GM23248 (cell line): ENCODE results near the gene INSIG2. TPM values are rescaled to one million over a fixed set of nuclear protein-coding genes. Genes with fewer than 3 reads are reported as not detected.

Source experiments
- DNase-seq: peaks from one replicate; pipeline ENCODE4 v3.0.0-alpha.2; 2015
- H2AFZ ChIP-seq: fragments of 200-600 bp; sonication (generic); 2 replicates; pipeline ENCODE4 v1.6.1; 2016; ENCODE audit warnings: antibody characterized with exemption
- H3F3A ChIP-seq: fragments of 200-600 bp; sonication (generic); 2 replicates; pipeline ENCODE4 v1.6.1; 2016; ENCODE audit warnings: mild to moderate bottlenecking, antibody characterized with exemption, mixed run types; ENCODE audit not compliant: insufficient read depth
- H3K27ac ChIP-seq: fragments of 200-600 bp; sonication (generic); 2 replicates; pipeline ENCODE4 v1.5.1; 2016; ENCODE audit warnings: mild to moderate bottlenecking
- H3K27me3 ChIP-seq: fragments of 200-600 bp; sonication (generic); replicated peaks from 2 replicates; pipeline ENCODE4 v1.6.1; 2016; ENCODE audit warnings: mild to moderate bottlenecking; ENCODE audit not compliant: insufficient read depth
- H3K36me3 ChIP-seq: fragments of 200-600 bp; sonication (generic); 2 replicates; pipeline ENCODE4 v1.6.1; 2016; ENCODE audit warnings: low read depth, mild to moderate bottlenecking
- H3K4me1 ChIP-seq: fragments of 200-600 bp; sonication (generic); 2 replicates; pipeline ENCODE4 v1.6.1; 2016; ENCODE audit warnings: mild to moderate bottlenecking; ENCODE audit not compliant: insufficient read depth
- H3K4me2 ChIP-seq: fragments of 200-600 bp; sonication (generic); one replicate; pipeline ENCODE4 v1.6.1; 2016; ENCODE audit warnings: mild to moderate bottlenecking; ENCODE audit not compliant: unreplicated experiment
- H3K4me3 ChIP-seq: fragments of 200-600 bp; sonication (generic); 2 replicates; pipeline ENCODE4 v1.5.1; 2016; ENCODE audit warnings: mild to moderate bottlenecking
- H3K79me2 ChIP-seq: fragments of 200-600 bp; sonication (generic); 2 replicates; pipeline ENCODE4 v1.6.1; 2016; ENCODE audit warnings: mild to moderate bottlenecking; ENCODE audit not compliant: insufficient read depth
- H3K9ac ChIP-seq: fragments of 200-600 bp; sonication (generic); 2 replicates; pipeline ENCODE4 v1.6.1; 2016; ENCODE audit warnings: mild to moderate bottlenecking
- H3K9me2 ChIP-seq: fragments of 200-600 bp; sonication (generic); 2 replicates; pipeline ENCODE4 v1.6.1; 2016; ENCODE audit warnings: mixed run types, mild to moderate bottlenecking, moderate library complexity; ENCODE audit not compliant: insufficient read depth
- H3K9me3 ChIP-seq: fragments of 200-600 bp; sonication (generic); one replicate; pipeline ENCODE4 v1.6.1; 2017; ENCODE audit warnings: low read depth
- H4K20me1 ChIP-seq: fragments of 200-600 bp; sonication (generic); 2 replicates; pipeline ENCODE4 v1.6.0; 2016; ENCODE audit not compliant: insufficient read depth
- EZH2 ChIP-seq: fragments of 200-600 bp; sonication (generic); IDR thresholded peaks from 2 replicates; pipeline ENCODE4 v1.6.1; 2018; ENCODE audit warnings: antibody characterized with exemption, mild to moderate bottlenecking; ENCODE audit not compliant: insufficient read depth, poor library complexity, severe bottlenecking
- EZH2phosphoT487 ChIP-seq: fragments of 200-600 bp; sonication (generic); IDR thresholded peaks from 2 replicates; pipeline ENCODE4 v1.6.1; 2018; ENCODE audit warnings: antibody characterized with exemption, moderate library complexity, mild to moderate bottlenecking, low read depth; ENCODE audit not compliant: insufficient read depth
- WGBS, 2 experiments: methylation state at CpG; one replicate each; pipeline ENCODE4 v1.1.6; 2015 to 2017; ENCODE audit warnings: low lambda C conversion rate in 2 of 2, low coverage in 1 of 2; ENCODE audit errors: missing lambda C conversion rate in 2 of 2; 5-methylcytosine and 5-hydroxymethylcytosine counted together
- in situ Hi-C: fragments of 300-500 bp; cut with MboI; formaldehyde crosslinking; loops from 2 replicates; pipeline ENCODE4 v1.15.0; 2020
- polyA plus RNA-seq: library from polyadenylated mRNA; unstranded; fragments of >200 nt; fragmentation: Nextera tagmentation; extraction: Ambion mirVana; gene quantifications from 2 replicates; pipeline ENCODE4 v1.2.1, GENCODE V29; 2016
- total RNA-seq: library from RNA; depleted of rRNA; stranded (reverse); fragments of >200 nt; shearing (Covaris generic); gene quantifications from 2 replicates; pipeline ENCODE4 v1.2.3, GENCODE V29; 2014

Gene INSIG2
- total and polyA plus RNA-seq, 2 experiments from 2014 or later, result 13.0 to 36.1 TPM

DNA sequence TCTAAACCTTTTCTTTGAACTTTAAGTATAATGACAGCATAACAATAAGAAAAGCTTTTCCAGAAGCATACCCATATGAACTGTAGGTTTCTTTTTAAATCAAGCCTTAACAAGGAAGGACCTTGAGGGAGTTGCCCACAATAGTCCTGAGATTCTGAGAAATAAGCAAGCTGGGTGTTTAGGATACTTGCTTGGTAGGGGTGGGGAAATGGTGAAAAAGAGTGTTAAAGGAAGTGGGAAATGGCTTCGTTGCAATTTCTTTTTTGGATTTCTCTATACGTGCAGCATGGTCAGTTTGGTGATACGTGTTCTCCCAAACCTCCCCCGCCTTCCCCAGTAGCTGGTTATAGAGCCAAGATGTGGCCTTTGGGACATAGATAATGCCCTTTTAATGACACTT lies 17.2 kb downstream of the INSIG2 start:
- Histone ChIP-seq H3K79me2 (peaks cover 4% of the 10 kb centered on the region), H3K36me3 (peaks cover 33% of the 10 kb centered on the region)

DNA sequence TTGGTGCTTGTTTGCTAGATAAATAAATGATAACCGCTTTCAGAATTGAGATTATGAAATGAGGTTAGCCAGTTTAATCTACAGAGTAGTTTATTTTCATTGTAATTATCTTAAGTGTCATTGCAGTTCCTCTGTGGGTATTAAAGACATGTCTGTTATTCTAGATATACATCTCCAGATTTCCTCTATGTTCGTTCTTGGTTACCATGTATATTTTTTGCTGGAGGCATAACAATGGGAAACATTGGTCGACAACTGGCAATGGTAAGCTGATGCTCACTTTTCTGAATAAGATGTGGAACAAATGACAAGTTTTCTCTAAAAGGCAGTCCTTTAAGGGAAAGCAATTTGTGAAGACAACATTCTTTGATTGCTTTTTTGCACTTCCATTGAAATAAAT lies 18.7 kb downstream of the INSIG2 start:
- in situ Hi-C loops, result no loop called here
- peaks cover 26% of the 10 kb centered on the region for H3K36me3 ChIP-seq
- no peak overlapping the region for H2AFZ ChIP-seq
- no peak for DNase-seq
- TF ChIP-seq EZH2 (no peak), EZH2phosphoT487 (no peak)
- no peaks in the 10 kb centered on the region for H3K27me3 ChIP-seq
- 95 to 98% methylated on average over 3 of the region's 3 CpGs for WGBS, 2 experiments
- peaks cover 12% of the 10 kb centered on the region; the same call in 1 of the 2 replicates for H3F3A ChIP-seq
- H3K9me2 ChIP-seq, result no peaks in the 10 kb centered on the region
- no peak overlapping the region for H3K9ac ChIP-seq
- no peak overlapping the region for H3K4me2 ChIP-seq
- no peaks in the 10 kb centered on the region for H4K20me1 ChIP-seq
- H3K4me3 ChIP-seq, result no peak overlapping the region
- no peaks in the 10 kb centered on the region for H3K9me3 ChIP-seq
- H3K79me2 ChIP-seq, result peaks cover 4% of the 10 kb centered on the region; the same call in 1 of the 2 replicates
- no peak overlapping the region for H3K27ac ChIP-seq
- 0 out of 2 replicates have a peak, but pooled peaks cover 8% of the 10 kb centered on the region for H3K4me1 ChIP-seq

More for the DNA sequence above, 17.2 kb downstream of the INSIG2 start:
- H3K4me2 ChIP-seq, result no peak overlapping the region
- DNase-seq, result no peak
- in situ Hi-C loops, result no loop called here
- no peak overlapping the region for H2AFZ ChIP-seq
- no peak for TF ChIP-seq EZH2
- H3F3A ChIP-seq, result no peaks in the 10 kb centered on the region
- no peak overlapping the region for H3K9ac ChIP-seq
- H3K9me2 ChIP-seq, result no peaks in the 10 kb centered on the region
- no peaks in the 10 kb centered on the region for H4K20me1 ChIP-seq
- no peak overlapping the region for H3K4me3 ChIP-seq
- no peaks in the 10 kb centered on the region for H3K27me3 ChIP-seq
- no peak overlapping the region for H3K27ac ChIP-seq
- whole genome bisulfite sequencing, 2 experiments, result 96 to 98% methylated on average over 4 of the region's 4 CpGs
- H3K9me3 ChIP-seq, result no peaks in the 10 kb centered on the region
- 0 out of 2 replicates have a peak, but pooled peaks cover 8% of the 10 kb centered on the region for H3K4me1 ChIP-seq

DNA sequence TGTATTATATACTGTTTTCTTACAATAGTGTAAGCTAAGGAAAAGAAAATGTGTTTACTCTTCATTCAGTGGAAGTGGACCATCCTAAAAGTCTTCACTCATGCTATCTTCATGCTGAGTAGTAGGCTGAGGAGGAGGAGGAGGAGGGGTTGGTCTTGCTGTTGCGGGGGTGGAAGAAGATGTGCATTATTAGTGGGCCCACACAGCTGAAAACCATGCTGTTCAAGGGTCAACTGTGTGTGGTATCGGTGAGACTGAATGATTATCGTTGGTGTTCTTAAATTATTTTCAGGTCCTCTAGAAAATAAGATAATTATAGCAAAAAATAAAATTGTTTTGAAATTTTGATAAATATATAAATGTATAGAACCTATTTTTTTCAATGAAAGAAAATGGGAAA lies 22.0 kb downstream of the INSIG2 start:
- Histone ChIP-seq H3K4me3 (no peak overlapping the region), H3K9me2 (no peaks in the 10 kb centered on the region), H3K36me3 (peaks cover 11% of the 10 kb centered on the region; the same call in 1 of the 2 replicates), H3K27me3 (no peaks in the 10 kb centered on the region), H3K27ac (no peak overlapping the region), H3K9ac (no peak overlapping the region), H3F3A (peaks cover 13% of the 10 kb centered on the region; the same call in 1 of the 2 replicates), H3K4me2 (no peak overlapping the region), H2AFZ (no peak overlapping the region), H3K4me1 (peaks cover 14% of the 10 kb centered on the region), H3K9me3 (no peaks in the 10 kb centered on the region), H4K20me1 (no peaks in the 10 kb centered on the region), H3K79me2 (no peaks in the 10 kb centered on the region)
- WGBS, 2 experiments, result 96 to 99% methylated on average over 3 of the region's 3 CpGs
- in situ Hi-C loops, result no loop called here
- TF ChIP-seq EZH2 (no peak), EZH2phosphoT487 (no peak)
- DNase-seq, result no peak

DNA sequence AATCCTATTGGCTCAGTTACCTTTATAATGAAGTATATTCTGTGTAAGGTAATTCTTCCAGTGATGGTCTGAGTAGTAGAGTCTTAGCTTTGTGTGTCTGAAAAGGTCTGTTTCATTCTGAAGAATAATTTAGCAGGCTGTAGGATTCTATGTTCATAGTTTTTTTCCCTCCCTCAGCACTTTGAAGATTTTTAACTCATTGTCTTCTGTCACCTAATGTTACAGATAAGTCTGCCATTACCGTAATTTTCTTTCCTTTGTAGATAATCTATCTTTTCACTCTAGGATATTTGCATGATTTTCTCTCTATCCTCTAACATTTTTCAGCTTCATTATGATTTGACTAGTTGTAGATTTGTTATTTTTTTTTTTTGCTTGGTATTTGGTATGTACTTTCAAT lies 22.7 kb downstream of the INSIG2 start:
- no peak for DNase-seq
- in situ Hi-C loops, result no loop called here
- Histone ChIP-seq H3K79me2 (no peaks in the 10 kb centered on the region), H3K4me1 (peaks cover 14% of the 10 kb centered on the region), H3K9me2 (no peaks in the 10 kb centered on the region), H3K36me3 (peaks cover 11% of the 10 kb centered on the region; the same call in 1 of the 2 replicates), H2AFZ (no peak overlapping the region), H3K9ac (no peak overlapping the region), H3K27ac (no peak overlapping the region), H4K20me1 (no peaks in the 10 kb centered on the region), H3K9me3 (no peaks in the 10 kb centered on the region), H3K4me2 (no peak overlapping the region), H3F3A (peaks cover 13% of the 10 kb centered on the region; the same call in 1 of the 2 replicates), H3K27me3 (no peaks in the 10 kb centered on the region), H3K4me3 (no peak overlapping the region)
- TF ChIP-seq EZH2, result no peak
- no peak for TF ChIP-seq EZH2phosphoT487
- WGBS, 2 experiments, result 93 to 100% methylated on average over 1 of the region's 1 CpG

DNA sequence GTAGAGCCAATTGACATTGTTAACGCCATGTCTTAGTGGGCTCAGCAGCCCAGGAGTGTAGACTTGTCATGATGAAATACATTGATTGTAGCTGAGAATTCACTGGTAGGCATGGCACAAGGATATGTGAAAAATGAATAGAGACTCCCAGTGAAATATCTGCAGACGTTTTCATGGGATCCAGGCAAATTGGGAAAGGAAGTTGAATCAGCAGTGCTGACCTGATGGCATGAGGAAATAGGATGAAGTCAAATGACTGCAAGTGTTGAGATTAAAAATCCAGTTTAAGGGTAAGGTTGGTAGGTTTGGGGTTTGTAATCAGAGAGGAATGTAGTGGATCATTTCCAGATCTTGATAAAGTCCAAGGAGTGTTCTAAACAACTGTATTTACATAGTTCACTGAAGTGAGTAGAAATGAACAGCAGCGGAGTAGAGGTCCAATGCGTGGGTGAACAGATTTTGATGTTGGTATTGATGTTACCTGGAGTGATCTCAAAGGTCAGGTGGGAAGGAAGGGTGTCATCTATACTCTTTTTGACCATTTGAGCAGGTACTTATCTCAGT lies 24.6 kb downstream of the INSIG2 start:
- Histone ChIP-seq H3K36me3 (peaks cover 9% of the 10 kb centered on the region; the same call in 1 of the 2 replicates), H4K20me1 (no peaks in the 10 kb centered on the region), H3K9me3 (no peaks in the 10 kb centered on the region), H3K4me2 (peak overlapping the region; percentile 14), H3F3A (peaks cover 13% of the 10 kb centered on the region; the same call in 1 of the 2 replicates), H3K4me1 (peaks cover 14% of the 10 kb centered on the region), H3K27ac (peak overlapping the region; percentile 50; the same call in 1 of the 2 replicates), H3K79me2 (no peaks in the 10 kb centered on the region), H3K9ac (no peak overlapping the region), H3K4me3 (no peak overlapping the region), H2AFZ (no peak overlapping the region), H3K27me3 (no peaks in the 10 kb centered on the region), H3K9me2 (no peaks in the 10 kb centered on the region)
- TF ChIP-seq EZH2phosphoT487 (0 out of 2 replicates have a peak, but pooled peaks have one; percentile 32), EZH2 (no peak)
- in situ Hi-C loops, result no loop called here
- peak; percentile 80 for DNase-seq
- WGBS, 2 experiments, result 40 to 41% methylated on average over 4 of the region's 4 CpGs
